Hematopoietic multipotent progenitor cell (in vitro differentiated cells): Measurements from ENCODE around the gene FGF21. TPM values are rescaled to one million over a fixed set of nuclear protein-coding genes. Genes with fewer than 3 reads are reported as not detected.

ENCODE experiments used
- small RNA-seq: library from RNA; depleted of rRNA; stranded (forward); fragments of <200 nt; gene quantifications from one replicate; pipeline ENCODE3, GENCODE V24; 2012
- total RNA-seq: library from RNA; depleted of rRNA; stranded (reverse); fragments of >200 nt; gene quantifications from one replicate; pipeline ENCODE4 v1.2.3, GENCODE V29; 2012

FGF21 gene
- total RNA-seq, 1 donor = not detected

Small RNA genes within 50 kb of the gene (small RNA-seq; reads per million reads assigned to genes)
- gene RNU6-317P = not detected

Other genes starting within 250 kb of the FGF21 start
- 0.54 TPM for gene LMTK3, start 243.7 kb upstream of the FGF21 start, total RNA-seq
- not detected for gene SULT2B1, start 203.4 kb upstream of the FGF21 start, total RNA-seq
- gene SPACA4, start 148.8 kb upstream of the FGF21 start, total RNA-seq = not detected
- gene FAM83E, start 140.4 kb upstream of the FGF21 start, total RNA-seq = 3.2 TPM
- gene RPL18, start 136.3 kb upstream of the FGF21 start, total RNA-seq = 4,879 TPM
- gene SPHK2, start 136.0 kb upstream of the FGF21 start, total RNA-seq = 10.0 TPM
- 9.4 TPM for gene DBP, start 118.1 kb upstream of the FGF21 start, total RNA-seq
- 2.4 TPM for gene CA11, start 109.3 kb upstream of the FGF21 start, total RNA-seq
- 1.6 TPM for gene NTN5, start 82.5 kb upstream of the FGF21 start, total RNA-seq
- gene FUT2, start 59.6 kb upstream of the FGF21 start, total RNA-seq = under 0.01 TPM
- gene MAMSTR, start 35.8 kb upstream of the FGF21 start, total RNA-seq = 1.1 TPM
- 0.54 TPM for gene RASIP1, start 14.9 kb upstream of the FGF21 start, total RNA-seq
- gene IZUMO1, start 8.6 kb upstream of the FGF21 start, total RNA-seq = under 0.01 TPM
- gene FUT1, start 2.9 kb upstream of the FGF21 start, total RNA-seq = 1.6 TPM
- gene BCAT2, start 55.5 kb downstream of the FGF21 start, total RNA-seq = 41.7 TPM
- gene HSD17B14, start 81.0 kb downstream of the FGF21 start, total RNA-seq = 2.4 TPM
- 10.8 TPM for gene PLEKHA4, start 113.1 kb downstream of the FGF21 start, total RNA-seq
- gene PPP1R15A, start 116.9 kb downstream of the FGF21 start, total RNA-seq = 156 TPM
- gene TULP2, start 143.2 kb downstream of the FGF21 start, total RNA-seq = under 0.01 TPM
- 235 TPM for gene NUCB1, start 144.8 kb downstream of the FGF21 start, total RNA-seq
- gene DHDH, start 178.2 kb downstream of the FGF21 start, total RNA-seq = under 0.01 TPM
- 38.0 TPM for gene BAX, start 199.4 kb downstream of the FGF21 start, total RNA-seq
- 1,014 TPM for gene FTL, start 209.8 kb downstream of the FGF21 start, total RNA-seq
- gene GYS1, start 237.8 kb downstream of the FGF21 start, total RNA-seq = 42.8 TPM
- 318 TPM for gene RUVBL2, start 238.4 kb downstream of the FGF21 start, total RNA-seq